Measurements from ENCODE around the gene PZP.

GRCh38 chr12:9127936-9128663 is 80.1 kb downstream of the PZP start:
- TF ChIP-seq CTCF (IDR thresholded peaks at IDR 0.05; ENCODE audit: insufficient read depth, low read length, poor library complexity, severe bottlenecking) (no peak), EZH2phosphoT487 (conservative IDR thresholded peaks at IDR 0.05; ENCODE audit: low read length) (no peak)
